ENCODE results near the gene PCID2. TPM values are rescaled to one million over a fixed set of nuclear protein-coding genes. Genes with fewer than 3 reads are reported as not detected.

Gene PCID2
- total and polyA plus RNA-seq, 2 of the 13 experiments (the other 11 are each of a cell fraction or from before 2014, with no cell fraction given), result 65.0 to 111 TPM

DNA sequence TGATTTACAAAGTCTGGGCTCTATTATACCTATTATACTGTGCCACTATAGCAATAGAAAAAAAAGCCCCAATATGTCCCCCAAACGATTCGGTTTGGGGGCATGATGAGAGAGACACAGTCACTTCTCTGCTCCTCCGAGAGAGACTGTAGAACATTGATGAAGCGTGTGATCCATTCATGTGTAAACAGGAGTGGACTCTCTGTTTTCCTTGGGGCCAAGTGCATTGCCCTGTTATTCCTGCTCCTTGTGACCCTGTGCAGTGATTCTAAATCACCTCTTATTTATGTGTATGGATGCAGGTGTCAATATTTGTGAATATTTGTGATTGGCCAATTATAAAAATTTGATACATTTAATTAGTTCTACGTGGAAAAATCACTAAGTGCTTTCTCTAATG is 68.9 kb downstream of the PCID2 start (continued):
- TF ChIP-seq, protein P1, sequence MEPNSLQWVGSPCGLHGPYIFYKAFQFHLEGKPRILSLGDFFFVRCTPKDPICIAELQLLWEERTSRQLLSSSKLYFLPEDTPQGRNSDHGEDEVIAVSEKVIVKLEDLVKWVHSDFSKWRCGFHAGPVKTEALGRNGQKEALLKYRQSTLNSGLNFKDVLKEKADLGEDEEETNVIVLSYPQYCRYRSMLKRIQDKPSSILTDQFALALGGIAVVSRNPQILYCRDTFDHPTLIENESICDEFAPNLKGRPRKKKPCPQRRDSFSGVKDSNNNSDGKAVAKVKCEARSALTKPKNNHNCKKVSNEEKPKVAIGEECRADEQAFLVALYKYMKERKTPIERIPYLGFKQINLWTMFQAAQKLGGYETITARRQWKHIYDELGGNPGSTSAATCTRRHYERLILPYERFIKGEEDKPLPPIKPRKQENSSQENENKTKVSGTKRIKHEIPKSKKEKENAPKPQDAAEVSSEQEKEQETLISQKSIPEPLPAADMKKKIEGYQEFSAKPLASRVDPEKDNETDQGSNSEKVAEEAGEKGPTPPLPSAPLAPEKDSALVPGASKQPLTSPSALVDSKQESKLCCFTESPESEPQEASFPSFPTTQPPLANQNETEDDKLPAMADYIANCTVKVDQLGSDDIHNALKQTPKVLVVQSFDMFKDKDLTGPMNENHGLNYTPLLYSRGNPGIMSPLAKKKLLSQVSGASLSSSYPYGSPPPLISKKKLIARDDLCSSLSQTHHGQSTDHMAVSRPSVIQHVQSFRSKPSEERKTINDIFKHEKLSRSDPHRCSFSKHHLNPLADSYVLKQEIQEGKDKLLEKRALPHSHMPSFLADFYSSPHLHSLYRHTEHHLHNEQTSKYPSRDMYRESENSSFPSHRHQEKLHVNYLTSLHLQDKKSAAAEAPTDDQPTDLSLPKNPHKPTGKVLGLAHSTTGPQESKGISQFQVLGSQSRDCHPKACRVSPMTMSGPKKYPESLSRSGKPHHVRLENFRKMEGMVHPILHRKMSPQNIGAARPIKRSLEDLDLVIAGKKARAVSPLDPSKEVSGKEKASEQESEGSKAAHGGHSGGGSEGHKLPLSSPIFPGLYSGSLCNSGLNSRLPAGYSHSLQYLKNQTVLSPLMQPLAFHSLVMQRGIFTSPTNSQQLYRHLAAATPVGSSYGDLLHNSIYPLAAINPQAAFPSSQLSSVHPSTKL (CRISPR knock-in tag; IDR thresholded peaks at IDR 0.05), result peak; percentile 66
- TF ChIP-seq ZNF430 (CRISPR knock-in tag; IDR thresholded peaks at IDR 0.05) (no peak), NR2F2 (IDR thresholded peaks at IDR 0.05; ENCODE audit: borderline replicate concordance, low read depth) (peak; percentile 83), TOE1 (CRISPR knock-in tag; IDR thresholded peaks at IDR 0.05) (no peak), MZF1 (CRISPR knock-in tag; IDR thresholded peaks at IDR 0.05; ENCODE audit: borderline replicate concordance) (no peak), PCBP2 (optimal IDR thresholded peaks at IDR 0.05; ENCODE audit: low read depth, low read length, poor library complexity, severe bottlenecking) (no peak), SP5 (CRISPR knock-in tag; IDR thresholded peaks at IDR 0.05; ENCODE audit: borderline replicate concordance, low read depth) (peak; percentile 52; the same call in 1 of the 2 replicates), ZNF556 (CRISPR knock-in tag; IDR thresholded peaks at IDR 0.05; ENCODE audit: borderline replicate concordance) (no peak)
- TF ChIP-seq, protein P2, sequence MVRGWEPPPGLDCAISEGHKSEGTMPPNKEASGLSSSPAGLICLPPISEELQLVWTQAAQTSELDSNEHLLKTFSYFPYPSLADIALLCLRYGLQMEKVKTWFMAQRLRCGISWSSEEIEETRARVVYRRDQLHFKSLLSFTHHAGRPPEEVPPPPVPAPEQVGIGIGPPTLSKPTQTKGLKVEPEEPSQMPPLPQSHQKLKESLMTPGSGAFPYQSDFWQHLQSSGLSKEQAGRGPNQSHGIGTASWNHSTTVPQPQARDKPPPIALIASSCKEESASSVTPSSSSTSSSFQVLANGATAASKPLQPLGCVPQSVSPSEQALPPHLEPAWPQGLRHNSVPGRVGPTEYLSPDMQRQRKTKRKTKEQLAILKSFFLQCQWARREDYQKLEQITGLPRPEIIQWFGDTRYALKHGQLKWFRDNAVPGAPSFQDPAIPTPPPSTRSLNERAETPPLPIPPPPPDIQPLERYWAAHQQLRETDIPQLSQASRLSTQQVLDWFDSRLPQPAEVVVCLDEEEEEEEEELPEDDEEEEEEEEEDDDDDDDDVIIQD (CRISPR knock-in tag; IDR thresholded peaks at IDR 0.05; ENCODE audit: low read depth), result no peak

Measured in HepG2 (cell line).